ENCODE measurements around the gene P4HTM.
A peak's percentile ranks its signal among the peaks of the same experiment; 100 is the strongest.

P4HTM gene

DNA sequence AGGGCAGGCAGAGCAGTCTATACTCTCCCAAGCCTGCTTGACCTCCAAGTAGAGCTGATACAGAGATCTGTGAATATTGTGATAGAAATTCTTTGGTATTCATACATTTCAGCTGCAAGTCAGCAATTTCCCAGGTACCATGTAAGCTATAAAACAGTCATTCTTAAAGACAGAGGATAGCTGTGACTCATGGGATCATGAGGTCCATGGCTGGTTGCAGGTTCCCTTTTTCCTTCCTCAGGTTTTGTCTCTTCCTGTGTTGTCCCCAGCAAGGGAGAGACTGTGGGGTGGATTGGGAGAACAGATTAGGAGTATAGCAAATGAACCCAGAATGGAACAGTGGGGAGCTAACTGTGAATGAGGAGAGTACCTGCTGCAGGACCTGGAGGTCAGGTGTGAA lies 5.4 kb upstream of the P4HTM start:
- DNase-seq (ENCODE audit: low spot score) = no peak

DNA sequence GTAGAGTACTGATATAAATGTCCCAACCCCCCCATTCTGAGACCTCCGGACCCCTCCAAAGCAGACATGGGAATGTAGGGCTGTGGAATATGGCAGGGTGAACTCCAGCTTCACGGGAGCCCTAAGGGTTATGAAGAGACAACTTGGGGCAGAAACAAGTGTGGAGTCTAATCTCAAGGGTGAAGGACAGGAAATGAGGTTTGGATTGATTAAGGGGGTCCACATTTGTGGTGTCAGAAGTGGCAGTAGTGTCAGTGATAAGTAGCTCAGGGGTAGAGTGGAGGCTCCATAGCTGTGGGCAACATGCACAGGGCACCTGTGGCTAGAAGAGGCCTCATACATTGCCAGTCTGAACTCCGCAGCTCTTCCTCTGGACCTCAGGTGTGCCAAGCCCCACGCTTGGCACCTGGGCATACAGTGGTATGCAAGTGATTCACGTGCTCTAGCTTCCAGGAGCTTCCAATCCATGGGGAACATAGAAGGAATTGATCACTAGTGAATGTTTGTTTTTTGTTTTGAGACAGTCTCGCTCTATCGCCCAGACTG lies 4.1 kb upstream of the P4HTM start:
- DNase-seq (ENCODE audit: low spot score) = no peak

DNA sequence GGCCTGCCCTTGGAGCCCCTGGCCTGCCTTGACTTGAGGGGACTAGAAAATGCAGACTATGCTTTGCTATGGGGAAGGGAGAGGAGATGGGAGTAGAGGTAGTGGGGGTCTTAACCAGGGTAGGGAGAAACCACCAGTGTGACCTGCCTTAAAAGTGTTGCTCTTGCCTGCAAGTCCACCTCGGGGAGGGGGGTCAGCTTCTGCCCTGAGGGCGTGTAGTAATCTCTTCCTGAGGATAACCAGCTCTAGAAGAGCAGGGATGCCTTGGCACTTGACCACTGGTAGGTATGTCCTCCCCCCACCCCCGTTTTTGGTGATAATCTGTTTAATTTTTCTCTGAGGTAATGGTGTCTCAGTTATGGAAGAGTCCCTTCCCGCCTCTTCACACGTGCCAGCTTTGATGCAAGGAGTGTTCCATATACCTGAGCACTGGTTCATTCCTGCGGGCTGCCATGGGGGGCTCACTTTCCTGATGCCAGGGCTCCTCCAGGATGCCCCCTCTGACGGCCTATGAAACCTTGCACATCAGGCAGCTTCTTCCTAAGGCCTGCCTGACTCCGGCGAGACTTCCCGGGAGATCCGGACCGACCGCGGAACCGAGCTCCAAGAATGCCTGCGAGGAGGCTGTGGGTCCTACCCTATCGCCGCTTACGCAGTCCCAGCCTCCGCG lies 780 bp upstream of the P4HTM start:
- no peak for DNase-seq (ENCODE audit: low spot score)

DNA sequence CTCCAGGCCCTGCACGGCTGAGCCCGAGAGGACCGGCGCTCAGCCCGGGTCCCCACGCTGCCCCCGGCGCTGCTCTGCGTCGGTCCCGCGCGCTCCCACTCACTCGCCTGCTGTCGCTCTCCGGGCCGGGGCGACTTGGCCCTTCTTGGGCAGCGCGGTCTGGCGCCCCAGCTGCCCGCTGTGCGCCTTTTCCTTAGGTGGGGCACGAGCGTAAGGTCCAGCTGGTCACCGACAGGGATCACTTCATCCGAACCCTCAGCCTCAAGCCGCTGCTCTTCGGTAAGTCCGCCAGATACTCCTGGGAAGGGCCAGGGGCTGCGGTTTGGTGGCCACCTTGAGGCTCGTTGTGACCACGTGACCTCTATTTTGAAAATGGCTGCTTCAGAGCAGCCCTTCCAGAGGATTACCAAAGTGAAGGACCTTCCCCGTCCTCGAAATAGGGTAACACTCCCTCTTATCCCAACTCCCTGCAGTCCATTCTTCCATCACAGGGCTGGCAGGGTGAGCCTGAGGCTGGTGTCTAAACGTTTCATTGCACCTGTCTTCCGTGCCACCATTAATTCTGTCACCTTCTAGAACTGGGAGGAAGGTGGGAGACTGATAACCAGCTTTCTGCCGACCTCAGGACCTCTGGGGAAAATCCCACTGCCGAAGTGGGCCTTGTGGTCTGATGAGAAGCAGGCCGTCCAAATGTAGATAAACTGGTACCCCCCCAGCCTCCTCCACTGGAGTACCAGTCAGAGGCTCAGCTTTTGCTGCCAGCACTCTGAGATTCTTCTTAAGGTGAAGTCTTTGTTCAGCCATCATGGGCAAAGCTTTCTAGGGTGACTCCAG lies 812 bp downstream of the P4HTM start:
- peak; percentile 37 for DNase-seq (ENCODE audit: low spot score)

DNA sequence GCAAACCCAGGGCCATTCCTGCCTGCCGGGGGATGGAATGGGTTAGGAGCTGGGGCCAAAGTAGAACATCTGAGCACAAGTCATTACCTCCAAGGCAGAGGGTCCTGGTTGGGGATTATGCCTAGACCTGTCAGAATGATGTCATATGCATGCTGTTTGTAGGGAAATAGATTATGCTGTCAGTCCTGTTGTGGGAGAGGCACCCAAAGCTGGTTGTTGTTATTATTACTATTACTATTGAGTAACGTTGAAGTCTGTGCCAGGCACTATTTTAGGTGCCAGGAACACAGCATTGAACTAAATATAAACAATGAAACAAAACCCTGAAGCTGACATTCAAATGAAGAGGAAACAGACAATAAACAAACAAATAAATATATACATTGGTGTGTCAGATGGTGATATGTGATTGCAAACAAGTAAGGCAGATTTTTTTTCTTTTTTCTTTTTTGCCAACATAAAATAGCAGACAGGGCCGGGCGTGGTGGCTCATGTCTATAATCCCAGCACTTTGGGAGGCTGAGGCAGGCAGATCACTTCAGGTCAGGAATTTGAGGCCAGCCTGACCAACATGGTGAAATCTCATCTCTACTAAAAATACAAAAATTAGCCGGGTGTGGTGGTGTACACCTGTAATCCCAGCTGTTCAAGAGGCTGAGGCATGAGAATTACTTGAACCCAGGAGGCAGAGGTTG lies 2.0 kb downstream of the P4HTM start:
- DNase-seq (ENCODE audit: low spot score) = no peak

DNA sequence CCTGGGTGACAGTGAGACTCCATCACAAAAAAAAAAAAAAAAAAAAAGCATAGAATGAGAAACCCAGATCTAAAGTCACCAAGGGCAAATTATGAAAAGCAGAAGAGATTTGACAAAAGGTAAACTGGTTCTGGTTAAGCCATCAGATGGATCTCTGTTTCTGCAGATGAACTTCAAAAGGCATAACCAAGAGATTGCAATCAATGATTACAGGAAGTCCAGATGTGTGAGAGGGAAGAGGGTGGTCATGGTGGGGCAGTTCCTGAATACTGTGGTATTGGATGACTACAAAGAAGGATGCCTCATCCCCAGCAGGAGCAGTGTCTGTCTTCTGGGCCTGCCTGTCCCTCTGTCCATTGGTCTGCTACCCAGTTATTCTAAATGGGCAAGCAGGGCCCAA lies 3.8 kb downstream of the P4HTM start:
- DNase-seq (ENCODE audit: low spot score) = no peak

DNA sequence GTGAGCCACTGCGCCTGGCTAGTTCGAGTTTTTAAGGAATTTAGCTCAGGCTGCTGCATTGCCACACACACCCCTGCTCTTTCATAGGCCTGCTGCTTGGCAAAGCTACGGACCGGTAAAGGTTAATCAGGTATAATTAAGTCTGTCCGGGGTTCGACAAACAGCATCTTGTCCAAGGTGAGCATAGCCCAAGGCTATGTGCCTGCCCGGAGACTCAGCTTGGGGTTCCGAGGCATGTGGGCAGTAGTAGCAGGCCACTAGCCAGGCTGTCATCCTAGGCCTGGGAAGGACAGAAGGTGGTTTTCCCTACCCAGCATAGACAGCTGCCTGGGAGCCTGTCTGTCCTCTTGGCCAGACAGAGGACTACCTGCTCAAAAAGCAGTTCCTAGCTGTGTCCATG lies 6.6 kb downstream of the P4HTM start:
- DNase-seq (ENCODE audit: low spot score) = no peak

DNA sequence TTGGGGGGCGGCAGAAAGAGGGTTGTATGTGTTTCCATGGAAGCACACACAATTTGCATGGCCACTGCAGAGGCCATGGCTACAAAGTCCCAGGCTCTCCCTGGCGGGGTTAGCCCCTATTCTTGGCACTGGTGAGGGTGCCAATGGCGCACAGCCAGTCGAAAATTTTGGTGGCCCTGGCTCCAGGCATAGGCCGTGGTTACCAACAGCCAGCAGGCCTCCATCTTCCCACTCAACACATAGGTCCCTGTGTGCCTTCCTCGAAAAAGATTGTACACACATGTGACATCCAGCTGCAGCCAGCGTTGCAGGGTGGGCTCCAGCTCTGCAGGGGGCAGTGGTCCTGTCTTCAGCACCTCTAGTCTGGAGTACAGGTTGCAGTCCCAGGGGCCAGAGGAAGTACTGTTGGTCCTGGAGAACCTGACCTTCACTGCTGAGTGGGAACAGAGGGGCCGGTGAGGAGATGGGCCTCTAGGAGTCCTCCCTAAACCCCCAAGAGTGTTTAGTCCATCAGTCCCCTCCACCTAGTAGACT lies 7.1 kb downstream of the P4HTM start:
- DNase-seq (ENCODE audit: low spot score) = no peak

DNA sequence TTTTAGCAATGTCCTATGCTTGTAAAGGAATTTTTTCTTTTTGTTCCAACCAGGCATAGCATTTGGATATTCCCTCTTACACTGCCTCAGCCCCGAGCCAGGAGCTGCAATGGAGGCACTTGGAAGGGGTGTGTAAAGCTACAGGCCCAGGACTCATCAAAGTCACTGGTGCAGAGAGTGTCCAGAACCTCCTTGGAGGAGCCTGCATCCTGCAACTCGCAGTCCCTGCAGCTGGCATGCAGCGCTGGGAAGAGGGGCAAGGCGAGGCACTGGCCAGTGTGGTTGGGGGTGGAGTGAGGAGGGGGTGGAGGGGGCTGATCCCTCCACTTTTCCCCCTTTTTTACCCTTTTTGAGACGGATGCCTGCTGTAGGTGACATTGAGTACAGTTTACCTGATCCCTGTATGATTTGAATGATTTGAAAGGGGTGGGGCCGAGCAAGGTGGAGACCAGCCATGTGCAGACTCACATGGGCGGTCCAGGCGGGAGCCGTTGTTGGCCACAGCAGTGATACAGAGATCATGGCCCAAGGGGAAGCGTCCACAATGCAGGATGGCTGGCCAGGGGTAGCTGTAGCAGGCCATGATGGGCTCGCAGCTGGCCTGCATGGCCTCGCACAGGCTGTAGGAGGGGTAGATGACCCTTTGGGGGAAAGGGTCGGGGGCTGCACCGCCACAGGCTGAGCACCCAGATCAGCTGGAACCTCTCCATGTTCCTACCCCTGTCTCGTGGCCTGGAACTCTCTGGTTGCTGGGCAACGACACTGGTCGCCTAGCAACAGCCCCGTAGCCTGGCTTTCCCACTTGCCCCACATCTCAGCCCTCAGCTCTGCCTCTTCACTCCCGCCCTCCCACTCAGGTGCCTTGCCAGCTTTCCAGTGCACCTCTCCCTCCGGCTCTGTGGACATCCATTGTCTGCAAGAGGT lies 7.9 kb downstream of the P4HTM start:
- DNase-seq (ENCODE audit: low spot score) = no peak

DNA sequence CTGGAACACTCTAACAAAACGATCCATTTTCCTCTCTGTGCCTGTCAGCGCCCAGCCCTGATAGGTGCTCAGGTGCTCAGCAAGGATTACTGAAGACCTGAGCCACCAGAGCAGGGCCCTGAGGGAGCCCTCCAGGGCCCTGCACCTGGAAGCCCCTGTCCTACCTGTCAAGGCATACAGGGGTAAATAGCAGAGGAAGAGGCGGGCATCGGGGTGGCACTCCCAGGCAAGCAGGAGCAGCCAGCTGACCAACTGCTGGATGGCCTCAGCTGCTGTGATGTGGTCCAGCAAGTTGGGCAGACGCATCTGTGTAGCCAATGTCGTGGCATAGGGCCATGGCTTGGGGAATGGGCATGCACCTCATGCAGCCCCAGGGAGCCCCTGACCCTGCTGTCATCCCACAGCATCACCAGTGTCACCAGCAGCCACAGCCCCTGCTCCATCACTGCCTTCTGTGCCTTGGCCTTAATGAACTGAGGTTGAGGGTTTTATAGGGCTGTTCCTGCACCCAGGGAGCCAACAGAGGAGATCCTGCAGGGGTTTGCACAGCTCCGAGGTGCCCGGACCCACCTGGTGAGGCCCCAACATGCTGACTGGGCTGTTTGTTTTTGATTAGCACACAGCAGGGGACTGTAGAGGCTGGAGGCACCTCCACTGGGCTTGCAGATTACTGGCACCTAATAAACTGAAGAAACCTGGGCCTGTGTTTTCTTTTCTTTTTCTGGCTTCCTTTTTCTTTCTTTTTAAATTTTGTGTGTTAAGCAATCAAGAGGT lies 9.2 kb downstream of the P4HTM start:
- no peak for DNase-seq (ENCODE audit: low spot score)

DNA sequence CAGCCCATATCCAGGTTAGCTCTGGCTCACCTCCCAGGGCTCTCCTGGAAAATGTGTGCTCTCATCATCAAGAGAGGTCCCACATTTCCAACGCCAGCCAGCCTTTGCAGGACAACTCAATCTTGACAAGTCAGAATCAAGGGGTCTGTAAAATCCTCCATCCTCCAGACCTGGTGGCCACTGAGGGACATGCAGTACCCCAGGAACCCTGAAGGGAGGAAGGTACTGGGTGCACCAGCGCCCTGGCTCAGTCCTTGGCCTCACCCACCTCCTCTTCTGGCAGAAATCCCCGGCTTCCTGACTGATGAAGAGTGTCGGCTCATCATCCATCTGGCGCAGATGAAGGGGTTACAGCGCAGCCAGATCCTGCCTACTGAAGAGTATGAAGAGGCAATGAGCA lies 11.1 kb downstream of the P4HTM start:
- DNase-seq (ENCODE audit: low spot score) = no peak

DNA sequence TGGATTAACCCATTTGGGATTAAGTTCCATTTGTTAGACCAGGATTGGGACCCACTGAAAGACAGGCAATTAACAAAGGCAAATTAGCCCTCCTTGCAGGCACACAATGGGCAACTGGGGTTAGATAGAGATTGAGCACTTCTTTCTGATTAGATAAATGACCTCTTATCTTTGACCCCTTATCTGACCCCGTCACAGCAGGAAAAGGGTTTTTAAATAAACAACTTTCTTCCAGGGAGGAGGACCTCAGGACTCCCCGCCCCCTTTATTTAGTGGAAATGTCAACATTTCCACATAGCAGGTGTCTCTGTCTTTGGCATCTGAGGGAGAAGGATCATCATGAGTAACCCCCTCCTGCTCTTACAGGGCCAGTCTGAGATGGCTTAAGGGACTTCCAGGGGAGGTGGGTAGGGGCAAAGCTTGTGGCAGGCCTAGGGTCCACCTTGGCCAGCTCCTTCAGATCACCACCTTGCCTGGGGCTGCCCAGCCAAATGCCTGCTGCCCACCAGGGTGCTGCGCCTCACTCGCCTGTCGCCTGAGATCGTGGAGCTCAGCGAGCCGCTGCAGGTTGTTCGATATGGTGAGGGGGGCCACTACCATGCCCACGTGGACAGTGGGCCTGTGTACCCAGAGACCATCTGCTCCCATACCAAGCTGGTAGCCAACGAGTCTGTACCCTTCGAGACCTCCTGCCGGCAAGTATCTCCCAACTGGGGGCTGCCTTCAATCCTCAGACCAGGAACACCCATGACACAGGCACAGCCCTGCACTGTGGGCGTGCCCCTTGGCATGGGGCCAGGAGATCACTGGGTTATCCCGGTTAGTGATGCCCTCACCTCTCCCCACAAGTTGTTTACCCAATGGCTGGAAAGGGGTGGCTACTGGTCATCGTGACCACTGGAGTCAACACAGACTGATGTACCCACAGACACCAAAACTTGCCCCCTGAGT lies 14.6 kb downstream of the P4HTM start:
- DNase-seq (ENCODE audit: low spot score) = no peak

DNA sequence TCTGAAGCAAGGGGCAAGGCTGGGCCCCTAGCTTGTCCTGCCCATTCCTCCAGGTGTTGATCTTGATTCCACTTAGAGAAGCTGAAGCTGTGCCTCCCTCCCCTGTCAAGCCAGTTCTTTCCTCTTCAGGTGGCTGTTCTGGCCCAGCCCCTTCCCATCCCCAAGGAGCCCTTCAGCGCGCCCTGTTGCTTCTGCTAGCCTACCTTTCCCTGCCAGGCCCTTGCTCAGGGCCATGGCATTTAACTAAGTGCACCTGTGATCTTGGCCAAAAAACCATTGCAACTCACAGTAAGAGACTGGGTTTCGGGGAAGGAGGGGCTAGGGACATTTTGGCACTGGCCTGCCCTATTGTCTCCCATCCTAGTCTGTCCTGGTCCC lies 15.3 kb downstream of the P4HTM start:
- no peak for DNase-seq (ENCODE audit: low spot score)

DNA sequence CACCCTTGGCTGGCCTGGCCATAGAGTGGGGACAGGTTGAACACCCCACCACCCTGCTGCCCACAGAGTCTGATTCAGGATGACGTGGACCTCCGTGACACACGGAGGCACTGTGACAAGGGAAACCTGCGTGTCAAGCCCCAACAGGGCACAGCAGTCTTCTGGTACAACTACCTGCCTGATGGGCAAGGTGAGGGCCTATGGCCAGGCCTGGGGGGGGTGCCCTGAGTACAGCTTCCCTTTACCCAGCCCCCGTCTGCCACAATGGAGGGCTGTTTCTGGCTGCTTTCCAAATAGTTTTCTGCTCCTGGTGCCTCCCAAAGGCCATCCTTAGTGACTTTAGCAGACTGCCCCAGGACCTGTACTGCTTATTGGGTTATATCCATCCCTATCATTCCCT lies 16.0 kb downstream of the P4HTM start:
- DNase-seq (ENCODE audit: low spot score) = no peak

DNA sequence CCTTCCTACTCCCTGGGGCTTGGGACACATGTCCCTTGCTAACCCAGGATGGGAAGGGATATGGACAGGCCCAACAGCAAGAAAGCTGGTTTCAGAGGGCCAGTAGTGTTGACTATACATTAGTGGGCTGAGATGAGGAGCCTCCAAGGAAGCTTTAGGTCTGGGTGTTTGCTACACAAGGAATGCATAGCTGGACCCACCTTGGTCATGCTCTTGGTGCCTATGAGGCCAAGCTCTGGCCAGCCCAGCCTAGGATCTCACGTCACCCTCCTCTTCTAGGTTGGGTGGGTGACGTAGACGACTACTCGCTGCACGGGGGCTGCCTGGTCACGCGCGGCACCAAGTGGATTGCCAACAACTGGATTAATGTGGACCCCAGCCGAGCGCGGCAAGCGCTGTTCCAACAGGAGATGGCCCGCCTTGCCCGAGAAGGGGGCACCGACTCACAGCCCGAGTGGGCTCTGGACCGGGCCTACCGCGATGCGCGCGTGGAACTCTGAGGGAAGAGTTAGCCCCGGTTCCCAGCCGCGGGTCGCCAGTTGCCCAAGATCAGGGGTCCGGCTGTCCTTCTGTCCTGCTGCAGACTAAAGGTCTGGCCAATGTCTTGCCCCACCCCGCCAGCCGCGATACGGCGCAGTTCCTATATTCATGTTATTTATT lies 16.5 kb downstream of the P4HTM start:
- DNase-seq (ENCODE audit: low spot score) = no peak

DNA sequence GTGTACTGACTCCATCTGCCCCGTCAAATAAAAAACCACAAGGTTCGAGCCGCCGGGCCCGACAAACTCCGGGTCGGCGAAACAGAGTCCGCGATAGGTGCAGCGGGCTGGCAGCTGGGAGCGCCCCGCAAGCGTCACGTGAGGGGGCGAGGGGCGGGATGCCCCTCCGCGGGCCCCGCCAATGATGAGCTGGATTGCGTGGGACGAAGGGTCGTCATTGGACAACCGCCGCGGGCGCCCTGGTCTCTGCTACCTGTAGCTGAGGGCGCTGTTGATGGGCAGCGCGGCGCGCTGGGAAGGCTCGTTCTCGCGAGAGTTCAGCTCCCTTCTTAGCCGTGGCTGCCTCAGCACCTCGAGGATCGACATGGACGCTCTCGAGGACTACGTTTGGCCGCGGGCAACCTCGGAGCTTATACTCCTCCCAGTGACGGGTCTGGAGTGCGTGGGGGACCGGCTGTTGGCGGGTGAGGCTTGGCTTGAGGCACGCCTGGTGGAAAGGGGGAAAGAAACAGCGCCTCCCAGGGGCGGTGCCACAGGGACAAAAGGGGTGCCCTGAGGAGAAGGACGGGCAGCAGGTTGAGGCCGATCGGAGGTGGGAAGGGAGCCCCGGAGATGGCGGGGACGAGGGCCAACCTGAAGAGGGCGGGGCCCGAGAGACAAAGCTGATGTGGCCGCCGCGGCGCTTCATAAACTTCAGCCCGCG lies 17.2 kb downstream of the P4HTM start, which contains the start of gene WDR6:
Gene WDR6, plus strand, starts transcription at position 324 of the 703 bp plus-strand sequence. Its CDS starts 41 bp downstream, at position 365.
- DNase-seq (ENCODE audit: low spot score) = peak; percentile 98

DNA sequence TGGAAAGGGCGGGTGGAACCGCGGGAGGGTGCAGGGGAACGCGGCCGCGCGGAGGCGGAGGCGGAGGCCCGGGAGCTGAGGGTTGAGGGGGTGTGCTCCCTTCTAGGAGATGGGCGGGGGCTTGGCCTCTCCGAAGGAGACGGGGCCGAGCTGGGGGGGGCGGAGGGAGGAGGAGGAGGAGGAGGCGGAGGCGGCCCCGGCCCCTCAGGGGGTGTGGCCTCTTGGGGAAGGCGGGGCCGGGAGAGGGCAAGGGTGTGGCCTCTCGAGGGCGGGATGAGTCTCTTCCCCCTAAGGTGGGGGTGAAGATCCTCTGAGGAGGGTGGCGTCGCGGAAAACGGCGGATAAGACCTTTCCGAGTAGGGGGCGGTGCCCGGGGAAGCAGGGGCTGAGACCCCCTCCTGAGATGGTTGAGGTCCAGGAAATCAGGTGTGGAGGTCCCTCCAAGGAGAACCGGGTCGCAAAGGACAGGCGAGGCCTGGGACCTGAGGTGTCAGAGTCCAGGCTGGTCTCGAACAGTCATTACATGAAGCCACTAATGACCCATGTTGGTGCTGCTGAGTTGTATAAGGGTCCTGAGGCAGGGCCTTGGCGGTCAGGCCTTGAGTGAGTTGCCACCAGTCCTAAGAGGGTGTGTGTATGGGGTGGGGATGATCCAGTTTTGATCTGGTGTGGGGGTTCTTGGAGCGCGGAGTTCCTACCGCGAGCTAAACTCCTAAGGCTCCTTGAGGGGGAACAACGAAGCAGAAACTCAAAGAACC lies 17.9 kb downstream of the P4HTM start:
- DNase-seq (ENCODE audit: low spot score) = peak; percentile 93
